Activated CD8-positive, alpha-beta T cell treated with anti-CD3 and anti-CD28 coated beads for 36 hours (primary cell): ENCODE results near the gene RXRB. TPM values are rescaled to one million over a fixed set of nuclear protein-coding genes. Genes with fewer than 3 reads are reported as not detected.

Experiments used
- ATAC-seq: fragments of 200-7000 bp; cut with Tn5 transposase; one replicate; pipeline ENCODE4 v1.10.0; 2021; ENCODE audit warnings: mild to moderate bottlenecking, moderate library complexity
- CTCF ChIA-PET: fragments of 350-600 bp; sonication (Branson Sonifier 250); formaldehyde crosslinking; loops from one replicate; lab custom pipeline; 2021; ENCODE audit warnings: antibody characterized with exemption; lab: Charles Lee
- POLR2A ChIA-PET: fragments of 350-600 bp; sonication (Branson Sonifier 250); formaldehyde crosslinking; loops from one replicate; lab custom pipeline; 2021; ENCODE audit warnings: antibody characterized with exemption; lab: Charles Lee
- DNase-seq: peaks from one replicate; pipeline ENCODE4 v3.0.0-alpha.2; 2020
- H3K27ac Mint-ChIP-seq: one replicate; pipeline ENCODE4 v1.8.0; 2021; ENCODE audit warnings: mild to moderate bottlenecking, mixed read lengths
- H3K27me3 Mint-ChIP-seq: one replicate; pipeline ENCODE4 v1.8.0; 2021; ENCODE audit warnings: mixed read lengths
- H3K36me3 Mint-ChIP-seq: one replicate; pipeline ENCODE4 v1.8.0; 2021; ENCODE audit warnings: low read depth, mixed read lengths
- H3K4me1 Mint-ChIP-seq: one replicate; pipeline ENCODE4 v1.8.0; 2021; ENCODE audit warnings: low read depth, mixed read lengths
- H3K4me3 Mint-ChIP-seq: one replicate; pipeline ENCODE4 v1.8.0; 2021; ENCODE audit warnings: mild to moderate bottlenecking, moderate library complexity, mixed read lengths
- H3K9me3 Mint-ChIP-seq: one replicate; pipeline ENCODE4 v1.8.0; 2021; ENCODE audit warnings: mixed read lengths
- intact Hi-C: fragments of 100-400 bp; cut with micrococcal nuclease; formaldehyde crosslinking; loops from one replicate; pipeline ENCODE4 v1.10.0; 2022
- total RNA-seq, 2 experiments: library from RNA; stranded (reverse); gene quantifications; one replicate each; pipeline ENCODE4 v1.2.3, GENCODE V29; 2021
- TF ChIP-seq, protein P1 (sequence below): fragments of 200-600 bp; IDR thresholded peaks from one replicate; pipeline ENCODE4 v1.8.0; 2022; ENCODE audit warnings: antibody characterized with exemption, mild to moderate bottlenecking

The RXRB gene
- total RNA-seq, 2 experiments from 2014 or later = 41.2 to 41.9 TPM

DNA sequence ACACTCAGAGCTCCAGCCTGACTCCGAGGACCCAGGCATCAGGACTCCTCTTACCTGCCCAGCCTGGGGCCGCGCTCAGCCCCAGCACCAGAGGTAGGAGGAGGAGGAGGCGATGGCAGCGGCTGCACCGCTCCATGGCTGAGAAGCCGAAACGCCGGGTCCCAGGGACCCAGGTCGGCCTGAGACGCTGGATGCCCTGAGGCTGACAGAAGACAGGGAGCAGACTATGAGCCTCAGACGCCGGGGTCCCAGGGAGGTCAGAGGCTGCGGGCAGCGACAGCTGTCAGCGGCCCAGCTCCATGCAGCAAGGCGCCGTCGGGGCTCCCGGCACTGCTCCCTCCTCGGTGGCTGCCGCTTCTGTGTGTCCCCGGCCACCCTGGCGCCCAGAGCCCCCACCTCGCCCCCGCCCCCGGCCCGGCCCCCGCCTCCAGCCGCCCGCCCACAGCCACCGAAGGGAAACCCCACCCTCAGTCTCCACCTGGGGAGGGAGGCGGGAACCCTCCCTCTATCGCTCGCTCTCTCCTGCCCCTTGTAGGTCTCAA lies 8.3 kb downstream of the RXRB start, which contains the start of gene COL11A2:
COL11A2 (minus strand) TSS at position 363 of the 542 bp plus-strand sequence; CDS start at position 136, 227 bp downstream.
- CTCF ChIA-PET = no interaction called here
- POLR2A ChIA-PET = interaction anchor here (0.8 to 1.1 kb wide), 4 partner anchors 8 to 84 kb away, joined by 3 to 4 read pairs (median 3); partner anchors contain the start of gene B3GALT4
- DNase-seq (no peak), ATAC-seq (peak; percentile 35)
- Mint-ChIP-seq H3K4me3 (peak within 1 kb of the TSS; percentile 60), H3K36me3 (peaks cover 27% of the 10 kb centered on the region), H3K27ac (no peak within 1 kb of the TSS), H3K9me3 (no peaks in the 10 kb centered on the region), H3K4me1 (peaks cover 23% of the 10 kb centered on the region), H3K27me3 (peaks cover 13% of the 10 kb centered on the region)
- intact Hi-C loops = no loop called here
- TF ChIP-seq, protein P1, sequence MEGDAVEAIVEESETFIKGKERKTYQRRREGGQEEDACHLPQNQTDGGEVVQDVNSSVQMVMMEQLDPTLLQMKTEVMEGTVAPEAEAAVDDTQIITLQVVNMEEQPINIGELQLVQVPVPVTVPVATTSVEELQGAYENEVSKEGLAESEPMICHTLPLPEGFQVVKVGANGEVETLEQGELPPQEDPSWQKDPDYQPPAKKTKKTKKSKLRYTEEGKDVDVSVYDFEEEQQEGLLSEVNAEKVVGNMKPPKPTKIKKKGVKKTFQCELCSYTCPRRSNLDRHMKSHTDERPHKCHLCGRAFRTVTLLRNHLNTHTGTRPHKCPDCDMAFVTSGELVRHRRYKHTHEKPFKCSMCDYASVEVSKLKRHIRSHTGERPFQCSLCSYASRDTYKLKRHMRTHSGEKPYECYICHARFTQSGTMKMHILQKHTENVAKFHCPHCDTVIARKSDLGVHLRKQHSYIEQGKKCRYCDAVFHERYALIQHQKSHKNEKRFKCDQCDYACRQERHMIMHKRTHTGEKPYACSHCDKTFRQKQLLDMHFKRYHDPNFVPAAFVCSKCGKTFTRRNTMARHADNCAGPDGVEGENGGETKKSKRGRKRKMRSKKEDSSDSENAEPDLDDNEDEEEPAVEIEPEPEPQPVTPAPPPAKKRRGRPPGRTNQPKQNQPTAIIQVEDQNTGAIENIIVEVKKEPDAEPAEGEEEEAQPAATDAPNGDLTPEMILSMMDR = no peak

DNA sequence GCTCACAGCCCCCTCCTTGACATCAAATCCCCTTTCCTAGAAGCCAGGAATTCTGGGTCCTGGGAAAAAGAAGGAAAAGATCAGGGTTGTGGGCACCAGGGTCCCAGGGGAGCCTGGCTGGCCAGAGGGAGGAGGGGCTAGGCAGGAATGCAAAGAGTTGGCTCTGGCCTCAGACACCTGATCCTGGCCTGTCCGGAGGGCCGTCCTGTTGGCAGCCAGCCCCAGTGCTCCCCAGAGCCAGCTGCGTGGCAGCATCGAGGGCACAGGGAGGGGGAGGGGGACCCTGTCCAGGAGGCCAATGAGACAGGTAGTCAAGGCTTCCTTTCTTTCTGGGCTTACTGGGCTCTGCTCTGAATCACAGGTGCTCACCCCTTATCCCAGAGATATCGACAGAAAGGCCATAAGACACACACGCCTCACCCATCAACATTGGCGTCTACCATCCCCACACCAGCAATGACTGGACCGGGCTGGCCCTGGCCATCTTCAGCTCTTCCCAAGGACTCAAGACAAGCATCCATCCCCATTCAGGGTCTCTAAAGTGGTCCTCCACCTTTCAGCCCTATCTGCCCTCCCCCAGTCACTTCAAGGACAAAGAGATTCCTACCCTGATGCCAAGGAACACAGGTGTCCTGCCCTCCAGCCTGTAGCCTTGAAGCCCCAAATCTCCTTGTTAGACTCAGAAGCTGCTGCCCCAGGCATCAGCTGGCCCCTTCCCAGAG lies 8.9 kb downstream of the RXRB start:
- H3K9me3 Mint-ChIP-seq = no peaks in the 10 kb centered on the region
- peaks cover 14% of the 10 kb centered on the region for H3K27me3 Mint-ChIP-seq
- peaks cover 22% of the 10 kb centered on the region for H3K36me3 Mint-ChIP-seq
- CTCF ChIA-PET = no interaction called here
- TF ChIP-seq, protein P1 = no peak
- peaks cover 19% of the 10 kb centered on the region for H3K4me1 Mint-ChIP-seq
- H3K27ac Mint-ChIP-seq = no peak overlapping the region
- no peak for DNase-seq
- POLR2A ChIA-PET = interaction anchor here (0.8 to 1.1 kb wide), 4 partner anchors 8 to 85 kb away, joined by 3 to 4 read pairs (median 3); partner anchors contain the start of gene B3GALT4
- intact Hi-C loops = no loop called here
- ATAC-seq = no peak
- no peak overlapping the region for H3K4me3 Mint-ChIP-seq

DNA sequence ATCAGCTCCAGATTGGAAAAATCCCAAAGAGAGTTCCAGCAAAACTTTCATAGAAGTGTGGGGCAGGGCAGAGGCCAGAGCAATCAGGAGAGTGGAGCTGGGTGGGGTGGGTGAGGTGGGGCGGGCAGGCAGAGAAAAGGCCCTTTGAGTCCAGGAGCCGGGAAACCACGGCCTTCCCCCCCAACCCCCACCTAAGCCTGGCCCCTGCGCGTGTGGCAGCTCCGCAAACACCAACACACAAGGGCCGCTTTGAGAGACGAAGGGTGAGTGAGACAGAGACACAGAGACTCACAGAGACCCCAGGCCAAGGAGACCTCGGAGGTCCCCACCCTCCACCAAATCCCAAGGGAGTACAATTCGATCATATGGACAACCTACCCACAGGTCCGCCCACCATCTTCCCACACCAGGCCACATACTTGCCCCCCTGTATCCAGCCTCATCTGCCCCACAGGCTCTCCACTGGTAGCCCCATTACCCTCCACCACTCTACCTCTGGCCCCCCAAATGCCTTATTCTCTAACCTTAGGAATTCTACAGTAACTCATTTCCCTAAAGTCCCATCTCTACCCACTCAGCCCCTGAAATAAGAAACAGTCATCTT lies 9.9 kb downstream of the RXRB start:
- Mint-ChIP-seq H3K27ac (no peak overlapping the region), H3K4me3 (no peak overlapping the region), H3K27me3 (peaks cover 14% of the 10 kb centered on the region), H3K9me3 (no peaks in the 10 kb centered on the region), H3K36me3 (peaks cover 14% of the 10 kb centered on the region), H3K4me1 (peaks cover 17% of the 10 kb centered on the region)
- TF ChIP-seq, protein P1 = no peak
- ChIA-PET POLR2A (interaction anchor here (1.0 to 2.1 kb wide), 3 partner anchors 12 to 18 kb away, joined by 5 to 6 read pairs (median 5); partner anchors contain the start of genes HSD17B8 and RING1), CTCF (interaction anchor here (0.7 to 2.0 kb wide), 6 partner anchors 7 to 66 kb away, joined by 3 to 8 read pairs (median 5); no protein-coding TSS in a partner anchor)
- intact Hi-C loops = no loop called here
- ATAC-seq (no peak), DNase-seq (no peak)

DNA sequence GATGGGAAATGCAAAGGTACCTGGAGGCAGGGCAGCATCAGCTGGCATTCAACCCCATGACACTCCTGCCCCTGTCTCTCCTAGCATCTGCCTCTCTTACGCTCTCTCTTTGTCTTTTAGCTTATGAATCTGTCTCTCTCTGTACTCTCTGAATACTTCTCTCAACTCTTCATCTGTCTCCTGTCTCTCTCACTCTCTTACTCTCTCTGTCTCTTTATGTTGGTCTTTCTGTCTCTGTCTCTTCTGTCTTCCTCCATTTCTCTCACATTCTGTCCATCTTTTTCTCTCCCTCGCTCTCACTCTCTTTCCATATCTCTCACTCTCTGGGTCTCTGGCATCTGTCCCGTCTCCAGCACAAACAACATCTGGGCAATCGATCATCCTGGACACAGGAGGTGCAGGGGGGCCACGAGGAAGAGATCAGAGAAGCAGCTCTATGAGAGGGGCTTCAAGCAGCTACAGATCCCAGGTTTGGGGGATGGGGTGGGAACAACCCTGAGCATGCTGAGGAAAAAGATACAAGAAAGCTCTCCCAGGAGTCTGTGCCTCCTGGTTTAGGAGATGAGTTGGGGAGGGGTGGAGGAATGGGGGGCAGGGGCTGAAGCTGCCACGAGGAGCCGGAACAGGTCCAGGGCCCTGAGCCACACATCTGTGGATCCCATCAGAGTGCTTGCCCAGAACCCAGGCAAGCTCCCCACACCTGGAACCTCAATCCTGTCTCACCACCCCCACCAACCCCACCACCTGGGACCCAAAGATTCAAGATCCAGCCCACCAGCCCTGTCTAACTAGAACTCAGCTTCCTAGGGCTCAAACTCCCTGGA lies 10.6 kb downstream of the RXRB start:
- Mint-ChIP-seq H3K27me3 (peaks cover 14% of the 10 kb centered on the region), H3K9me3 (no peaks in the 10 kb centered on the region), H3K4me1 (peaks cover 17% of the 10 kb centered on the region), H3K36me3 (peaks cover 7% of the 10 kb centered on the region), H3K4me3 (no peak overlapping the region), H3K27ac (no peak overlapping the region)
- ChIA-PET CTCF (interaction anchor here (0.7 to 2.0 kb wide), 7 partner anchors 8 to 66 kb away, joined by 3 to 8 read pairs (median 3); no protein-coding TSS in a partner anchor), POLR2A (interaction anchor here (0.8 to 2.1 kb wide), 4 partner anchors 10 to 19 kb away, joined by 3 to 6 read pairs (median 5); partner anchors contain the start of genes HSD17B8, RING1 and RXRB)
- TF ChIP-seq, protein P1 = no peak
- DNase-seq (no peak), ATAC-seq (no peak)
- intact Hi-C loops = no loop called here
